Activated CD8-positive, alpha-beta T cell treated with anti-CD3 and anti-CD28 coated beads for 36 hours (primary cell): ENCODE measurements around the gene BRSK2. TPM values are rescaled to one million over a fixed set of nuclear protein-coding genes. Genes with fewer than 3 reads are reported as not detected.

Experiments used
- ATAC-seq: fragments of 200-7000 bp; cut with Tn5 transposase; one replicate; pipeline ENCODE4 v1.10.0; 2021; ENCODE audit warnings: mild to moderate bottlenecking, moderate library complexity
- CTCF ChIA-PET: fragments of 350-600 bp; sonication (Branson Sonifier 250); formaldehyde crosslinking; loops from one replicate; lab custom pipeline; 2021; ENCODE audit warnings: antibody characterized with exemption; lab: Charles Lee
- POLR2A ChIA-PET: fragments of 350-600 bp; sonication (Branson Sonifier 250); formaldehyde crosslinking; loops from one replicate; lab custom pipeline; 2021; ENCODE audit warnings: antibody characterized with exemption; lab: Charles Lee
- DNase-seq: peaks from one replicate; pipeline ENCODE4 v3.0.0-alpha.2; 2020
- H3K27ac Mint-ChIP-seq: one replicate; pipeline ENCODE4 v1.8.0; 2021; ENCODE audit warnings: mild to moderate bottlenecking, mixed read lengths
- H3K27me3 Mint-ChIP-seq: one replicate; pipeline ENCODE4 v1.8.0; 2021; ENCODE audit warnings: mixed read lengths
- H3K36me3 Mint-ChIP-seq: one replicate; pipeline ENCODE4 v1.8.0; 2021; ENCODE audit warnings: low read depth, mixed read lengths
- H3K4me1 Mint-ChIP-seq: one replicate; pipeline ENCODE4 v1.8.0; 2021; ENCODE audit warnings: low read depth, mixed read lengths
- H3K4me3 Mint-ChIP-seq: one replicate; pipeline ENCODE4 v1.8.0; 2021; ENCODE audit warnings: mild to moderate bottlenecking, moderate library complexity, mixed read lengths
- H3K9me3 Mint-ChIP-seq: one replicate; pipeline ENCODE4 v1.8.0; 2021; ENCODE audit warnings: mixed read lengths
- intact Hi-C: fragments of 100-400 bp; cut with micrococcal nuclease; formaldehyde crosslinking; loops from one replicate; pipeline ENCODE4 v1.10.0; 2022
- total RNA-seq, 2 experiments: library from RNA; stranded (reverse); gene quantifications; one replicate each; pipeline ENCODE4 v1.2.3, GENCODE V29; 2021
- TF ChIP-seq, protein P1 (sequence below): fragments of 200-600 bp; IDR thresholded peaks from one replicate; pipeline ENCODE4 v1.8.0; 2022; ENCODE audit warnings: antibody characterized with exemption, mild to moderate bottlenecking

BRSK2 gene
- total RNA-seq, 2 experiments from 2014 or later, result 1.1 to 2.0 TPM

DNA sequence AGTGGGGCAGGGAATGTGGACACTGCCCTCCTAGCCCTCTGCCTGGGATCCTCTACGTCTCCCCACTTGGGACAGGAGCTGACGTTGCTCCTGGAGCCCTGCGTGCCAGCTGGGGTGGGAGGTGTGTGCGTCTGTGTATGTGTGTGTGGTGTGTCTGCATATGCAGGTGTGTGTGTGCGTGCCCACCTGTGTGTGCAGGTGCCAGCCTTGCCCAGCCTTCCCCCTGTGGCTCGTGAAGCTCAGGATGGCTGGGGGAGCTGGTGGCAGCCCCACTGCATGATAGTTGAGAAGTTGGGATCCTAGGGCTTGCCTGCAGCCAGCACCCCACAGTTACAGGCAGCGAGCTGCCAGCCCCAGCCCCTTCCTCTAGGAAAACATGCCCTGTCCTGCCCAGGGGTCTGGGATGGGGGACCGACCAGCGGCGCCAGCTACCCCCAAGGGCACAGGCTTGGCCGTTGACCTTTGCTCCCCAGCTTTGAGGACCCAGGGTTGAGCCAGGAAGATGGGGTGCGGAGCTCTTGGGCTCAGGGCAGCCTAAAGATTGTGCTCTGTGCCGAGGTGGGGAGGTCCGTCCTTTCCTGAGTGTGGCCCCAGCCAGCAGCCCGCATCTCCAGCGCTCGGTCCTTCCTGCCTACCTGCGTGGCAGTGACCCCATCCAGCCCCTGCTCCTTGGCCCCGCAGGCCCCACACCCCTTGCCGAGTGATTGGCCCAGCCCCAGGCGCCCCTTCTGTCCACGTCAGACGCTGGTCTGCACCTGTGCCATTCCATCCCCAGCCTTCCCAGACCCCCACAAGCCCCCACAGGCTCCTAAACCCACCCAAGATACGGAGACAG, 15.7 kb downstream of the BRSK2 start:
- CTCF ChIA-PET, result no interaction called here
- no peaks in the 10 kb centered on the region for H3K9me3 Mint-ChIP-seq
- H3K27ac Mint-ChIP-seq, result no peak overlapping the region
- ATAC-seq, result no peak
- H3K4me3 Mint-ChIP-seq, result no peak overlapping the region
- POLR2A ChIA-PET, result no interaction called here
- DNase-seq, result no peak
- TF ChIP-seq, protein P1, sequence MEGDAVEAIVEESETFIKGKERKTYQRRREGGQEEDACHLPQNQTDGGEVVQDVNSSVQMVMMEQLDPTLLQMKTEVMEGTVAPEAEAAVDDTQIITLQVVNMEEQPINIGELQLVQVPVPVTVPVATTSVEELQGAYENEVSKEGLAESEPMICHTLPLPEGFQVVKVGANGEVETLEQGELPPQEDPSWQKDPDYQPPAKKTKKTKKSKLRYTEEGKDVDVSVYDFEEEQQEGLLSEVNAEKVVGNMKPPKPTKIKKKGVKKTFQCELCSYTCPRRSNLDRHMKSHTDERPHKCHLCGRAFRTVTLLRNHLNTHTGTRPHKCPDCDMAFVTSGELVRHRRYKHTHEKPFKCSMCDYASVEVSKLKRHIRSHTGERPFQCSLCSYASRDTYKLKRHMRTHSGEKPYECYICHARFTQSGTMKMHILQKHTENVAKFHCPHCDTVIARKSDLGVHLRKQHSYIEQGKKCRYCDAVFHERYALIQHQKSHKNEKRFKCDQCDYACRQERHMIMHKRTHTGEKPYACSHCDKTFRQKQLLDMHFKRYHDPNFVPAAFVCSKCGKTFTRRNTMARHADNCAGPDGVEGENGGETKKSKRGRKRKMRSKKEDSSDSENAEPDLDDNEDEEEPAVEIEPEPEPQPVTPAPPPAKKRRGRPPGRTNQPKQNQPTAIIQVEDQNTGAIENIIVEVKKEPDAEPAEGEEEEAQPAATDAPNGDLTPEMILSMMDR, result no peak
- H3K27me3 Mint-ChIP-seq, result no peaks in the 10 kb centered on the region
- intact Hi-C loops, result no loop called here
- no peaks in the 10 kb centered on the region for H3K36me3 Mint-ChIP-seq
- H3K4me1 Mint-ChIP-seq, result no peaks in the 10 kb centered on the region

DNA sequence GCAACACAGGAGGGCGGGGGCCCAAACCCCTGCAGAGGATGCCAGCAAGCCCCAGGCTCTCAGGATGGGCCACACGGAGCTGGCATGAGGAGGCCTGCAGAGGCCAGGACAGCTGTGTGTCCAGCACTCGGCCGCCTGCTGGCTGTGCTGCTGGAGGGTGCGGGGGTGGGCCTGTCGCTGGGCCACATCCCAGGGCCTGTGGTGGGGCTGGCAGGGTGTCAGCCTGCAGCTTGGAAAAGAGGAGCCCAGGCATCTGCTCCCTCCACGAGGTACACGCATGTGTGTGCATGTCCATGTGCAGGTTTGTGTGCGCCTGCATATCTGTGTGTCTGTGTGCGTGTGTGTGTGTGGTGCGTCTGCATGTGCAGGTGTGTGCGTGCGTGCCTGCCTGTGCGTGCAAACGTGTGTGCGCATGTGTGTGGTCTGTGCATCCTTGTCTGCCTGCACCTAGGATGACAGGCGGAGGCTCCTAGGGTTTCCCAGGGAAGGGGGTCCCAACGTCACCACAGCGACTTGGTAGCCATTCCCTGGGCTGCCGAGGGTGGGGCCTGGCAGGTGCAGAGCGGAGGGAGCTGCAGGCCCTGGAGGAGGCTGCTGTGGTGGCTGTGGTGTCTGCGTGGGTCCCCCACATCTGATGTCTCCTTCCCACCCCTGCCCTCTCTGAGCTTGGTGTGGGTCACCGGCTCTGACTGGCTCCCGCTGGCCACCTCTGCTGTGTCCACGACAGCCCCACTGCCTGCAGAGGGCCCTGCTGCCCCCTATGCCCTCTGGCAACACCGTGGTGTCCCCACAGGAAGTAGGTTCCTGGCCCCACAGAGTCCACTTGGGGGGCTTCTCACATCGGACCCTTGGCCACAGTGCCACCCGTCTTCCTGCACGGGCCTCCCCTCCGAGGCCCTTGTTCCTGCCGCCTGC, 17.1 kb downstream of the BRSK2 start:
- ChIA-PET POLR2A (no interaction called here), CTCF (no interaction called here)
- no peaks in the 10 kb centered on the region for H3K27me3 Mint-ChIP-seq
- H3K27ac Mint-ChIP-seq, result no peak overlapping the region
- no peak overlapping the region for H3K4me3 Mint-ChIP-seq
- TF ChIP-seq, protein P1, result no peak
- DNase-seq (no peak), ATAC-seq (no peak)
- intact Hi-C loops, result no loop called here
- no peaks in the 10 kb centered on the region for H3K36me3 Mint-ChIP-seq
- H3K4me1 Mint-ChIP-seq, result no peaks in the 10 kb centered on the region
- H3K9me3 Mint-ChIP-seq, result no peaks in the 10 kb centered on the region

DNA sequence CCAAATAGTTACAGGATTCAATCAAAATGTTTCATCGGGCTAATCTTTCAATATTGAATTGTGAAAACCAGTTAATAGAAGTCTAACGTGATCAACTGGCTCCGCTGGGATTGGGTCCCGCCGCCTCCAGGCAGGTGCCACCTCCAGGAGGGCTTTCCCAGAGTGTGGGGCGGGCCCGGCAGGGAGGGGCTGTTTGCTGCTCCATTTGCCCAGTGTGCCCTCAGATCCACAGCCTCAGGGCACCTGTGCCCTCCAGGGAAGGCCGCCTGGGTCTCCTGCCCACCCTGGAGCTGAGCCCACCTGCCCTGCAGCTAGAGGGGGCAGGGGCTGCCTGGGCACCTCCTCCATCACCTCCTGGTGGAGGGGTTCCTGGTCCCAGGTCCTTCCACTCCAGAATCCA, 17.9 kb downstream of the BRSK2 start:
- no peak overlapping the region for H3K4me3 Mint-ChIP-seq
- no peaks in the 10 kb centered on the region for H3K27me3 Mint-ChIP-seq
- ChIA-PET CTCF (no interaction called here), POLR2A (no interaction called here)
- DNase-seq, result no peak
- intact Hi-C loops, result no loop called here
- no peak overlapping the region for H3K27ac Mint-ChIP-seq
- TF ChIP-seq, protein P1, result no peak
- H3K36me3 Mint-ChIP-seq, result no peaks in the 10 kb centered on the region
- no peak for ATAC-seq
- H3K9me3 Mint-ChIP-seq, result no peaks in the 10 kb centered on the region
- no peaks in the 10 kb centered on the region for H3K4me1 Mint-ChIP-seq

DNA sequence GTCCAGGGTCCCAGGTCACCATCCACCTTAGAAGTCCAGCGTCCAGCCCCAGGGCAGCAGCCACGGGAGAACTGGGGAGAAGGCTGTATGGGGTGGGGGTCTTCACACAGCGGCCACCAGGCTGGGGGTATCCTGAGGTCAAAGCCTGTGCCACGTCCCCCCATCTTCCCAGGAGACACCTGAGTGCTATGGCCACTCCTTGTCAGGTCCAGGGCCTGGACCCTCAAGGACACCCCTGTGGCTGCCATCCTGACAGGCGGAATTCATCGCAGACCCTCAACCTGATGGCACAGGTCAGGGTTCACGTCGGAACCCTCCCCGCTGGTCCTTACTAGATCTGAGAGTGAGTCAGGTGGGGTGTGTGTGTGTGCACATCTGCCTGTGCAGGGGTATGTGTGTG, 18.6 kb downstream of the BRSK2 start:
- ChIA-PET POLR2A (no interaction called here), CTCF (no interaction called here)
- no peak overlapping the region for H3K27ac Mint-ChIP-seq
- H3K4me1 Mint-ChIP-seq, result no peaks in the 10 kb centered on the region
- no peak for DNase-seq
- intact Hi-C loops, result no loop called here
- no peak for ATAC-seq
- H3K4me3 Mint-ChIP-seq, result no peak overlapping the region
- H3K27me3 Mint-ChIP-seq, result no peaks in the 10 kb centered on the region
- TF ChIP-seq, protein P1, result no peak
- no peaks in the 10 kb centered on the region for H3K36me3 Mint-ChIP-seq
- no peaks in the 10 kb centered on the region for H3K9me3 Mint-ChIP-seq
